GM12878 (cell line): Measurements from ENCODE around the gene TPBGL. TPM values are rescaled to one million over a fixed set of nuclear protein-coding genes. Genes with fewer than 3 reads are reported as not detected.

Experiments
- ATAC-seq: fragments of 200-7000 bp; cut with Tn5 transposase; 3 replicates; pipeline ENCODE4 v1.9.1; 2020; ENCODE audit warnings: mild to moderate bottlenecking, moderate library complexity
- BruUV-seq: library from RNA; stranded (reverse); fragments of 400-500 nt; replicated peaks from 2 replicates; lab custom pipeline; 2021; lab: Mats Ljungman, UMichigan
- CTCF ChIA-PET: fragments of 300-600 bp; sonication (Branson Sonifier 250); formaldehyde crosslinking; extraction: SDS; loops from one replicate; lab custom pipeline; 2021; ENCODE audit warnings: inconsistent platforms; lab: Yijun Ruan, JAX
- POLR2A ChIA-PET: fragments of 350-600 bp; formaldehyde crosslinking; extraction: SDS; loops from one replicate; lab custom pipeline; 2021; ENCODE audit warnings: inconsistent platforms; lab: Charles Lee
- RAD21 ChIA-PET: fragments of 300-600 bp; sonication (Branson Sonifier 250); formaldehyde crosslinking; loops from one replicate; lab custom pipeline; 2023; ENCODE audit warnings: antibody characterized with exemption; ENCODE audit not compliant: unreplicated experiment; lab: Charles Lee
- SMC1A ChIA-PET: fragments of 300-600 bp; sonication (Branson Sonifier 250); formaldehyde crosslinking; loops from one replicate; lab custom pipeline; 2023; ENCODE audit not compliant: unreplicated experiment, uncharacterized antibody; lab: Charles Lee
- DNase-seq: peaks from one replicate; pipeline ENCODE4 v3.0.0-alpha.2; 2011; ENCODE audit warnings: low read depth, low spot score
- FAIRE-seq: peaks from 3 replicates; lab custom pipeline; 2011; peaks lifted over from hg19 to GRCh38; lab: Jason Lieb, UNC
- H2AFZ ChIP-seq: 2 replicates; pipeline ENCODE4 v1.6.0; 2011; ENCODE audit warnings: low read depth, low read length, control low read depth; ENCODE audit not compliant: control insufficient read depth
- H3K27ac ChIP-seq: 2 replicates; pipeline ENCODE4 v1.5.1; 2011; ENCODE audit warnings: control low read depth; ENCODE audit not compliant: control insufficient read depth, insufficient read depth
- H3K27me3 ChIP-seq, 2 experiments: replicated peaks in 1 of 2; 2 replicates each; pipeline versions ENCODE4 v1.6.0 to v1.6.1; 2011; ENCODE audit warnings: low read length in 1 of 2; ENCODE audit not compliant: control insufficient read depth in 2 of 2, insufficient read depth in 2 of 2
- H3K36me3 ChIP-seq, 2 experiments: 2 replicates each; pipeline ENCODE4 v1.5.1; 2011; ENCODE audit warnings: low read length in 1 of 2; ENCODE audit not compliant: control insufficient read depth in 2 of 2, insufficient read depth in 2 of 2
- H3K4me1 ChIP-seq: 2 replicates; pipeline ENCODE4 v1.6.1; 2011; ENCODE audit warnings: mild to moderate bottlenecking, low read length, moderate library complexity, mixed read lengths; ENCODE audit not compliant: control insufficient read depth, insufficient read depth
- H3K4me2 ChIP-seq: 2 replicates; pipeline ENCODE4 v1.6.0; 2011; ENCODE audit warnings: control low read depth; ENCODE audit not compliant: control insufficient read depth, insufficient read depth
- H3K4me3 ChIP-seq: fragments of 200-600 bp; sonication (generic); 2 replicates; pipeline ENCODE4 v1.5.1; 2016
- H3K79me2 ChIP-seq: 2 replicates; pipeline ENCODE4 v1.6.0; 2011; ENCODE audit warnings: low read length; ENCODE audit not compliant: control insufficient read depth, insufficient read depth
- H3K9ac ChIP-seq: 2 replicates; pipeline ENCODE4 v1.8.0; 2011; ENCODE audit warnings: low read length, control low read depth, mixed read lengths; ENCODE audit not compliant: control insufficient read depth, insufficient read depth
- H3K9me3 ChIP-seq: replicated peaks from 3 replicates; pipeline ENCODE4 v1.5.1; 2011; ENCODE audit warnings: mild to moderate bottlenecking, low read length; ENCODE audit not compliant: control insufficient read depth, insufficient read depth
- H4K20me1 ChIP-seq: 2 replicates; pipeline ENCODE4 v1.6.0; 2011; ENCODE audit not compliant: control insufficient read depth, insufficient read depth
- BMI1 ChIP-seq: fragments of 450-650 bp; IDR thresholded peaks from 2 replicates; pipeline ENCODE4 v1.6.1; 2016; ENCODE audit warnings: mild to moderate bottlenecking, moderate library complexity, borderline replicate concordance
- ESRRA ChIP-seq: IDR thresholded peaks from 2 replicates; pipeline ENCODE4 v1.6.1; 2012; ENCODE audit warnings: mild to moderate bottlenecking, low read length, improper control_type of control experiment
- ETV6 ChIP-seq, 2 experiments: fragments of 450-650 bp in 1 of 2; IDR thresholded peaks in 1 of 2; conservative IDR thresholded peaks in 1 of 2; 2 replicates each; pipeline ENCODE4 v1.6.1; 2014; ENCODE audit warnings: antibody characterized with exemption in 1 of 2, borderline replicate concordance in 1 of 2, low read depth in 1 of 2, mild to moderate bottlenecking in 1 of 2, moderate library complexity in 1 of 2
- NR2C2 ChIP-seq: IDR thresholded peaks from 2 replicates; pipeline ENCODE4 v1.6.1; 2011; ENCODE audit warnings: borderline replicate concordance, low read depth; ENCODE audit not compliant: control insufficient read depth, insufficient read length
- SP1 ChIP-seq: IDR thresholded peaks from one replicate; pipeline ENCODE4 v1.6.1; 2011; ENCODE audit warnings: low read depth, low read length
- whole genome bisulfite sequencing: methylation state at CpG from one replicate; pipeline ENCODE4 v1.1.6; 2016; ENCODE audit warnings: low lambda C conversion rate; ENCODE audit not compliant: insufficient replicate concordance, insufficient coverage; ENCODE audit errors: missing lambda C conversion rate; 5-methylcytosine and 5-hydroxymethylcytosine counted together
- in situ Hi-C: fragments of 300-500 bp; cut with MboI; formaldehyde crosslinking; loops from 9 replicates; pipeline ENCODE4 v1.14.3; 2018; ENCODE audit warnings: mixed read lengths
- intact Hi-C: fragments of 100-400 bp; cut with micrococcal nuclease; formaldehyde crosslinking; loops from one replicate; pipeline ENCODE4 v1.14.2; 2022; ENCODE audit not compliant: unreplicated experiment
- polyA plus RNA-seq, 11 experiments: library from polyadenylated mRNA; depleted of rRNA in 4 of 11; unstranded in 6 of 11; stranded (reverse) in 5 of 11; fragments of >200 nt; fragmentation: Nextera tagmentation in 4 of 11; fragmentation: Illumina TruSeq in 1 of 11; extraction: Ambion mirVana in 4 of 11; extraction: Trizol in 1 of 11; gene quantifications; 1 replicate in 1 of 11; 2 replicates in 10 of 11; pipeline versions ENCODE4 v1.2.1 to v1.2.3, GENCODE V29; 2011 to 2016; ENCODE audit warnings: inconsistent platforms in 2 of 11, missing spikeins in 2 of 11, low read depth in 1 of 11
- total RNA-seq, 4 experiments: library from RNA; depleted of rRNA in 3 of 4; stranded (reverse); fragments of >200 nt in 3 of 4; fragmentation: Illumina TruSeq in 1 of 4; extraction: Trizol in 1 of 4; gene quantifications; 2 replicates each; pipeline versions ENCODE4 v1.2.1 to v1.2.3, GENCODE V29; 2013 to 2021
- TF ChIP-seq, protein P1 (sequence below): IDR thresholded peaks from 2 replicates; pipeline ENCODE4 v1.6.1; 2011; ENCODE audit warnings: mild to moderate bottlenecking, low read depth, low read length, moderate library complexity; ENCODE audit not compliant: insufficient replicate concordance
- TF ChIP-seq, protein P2 (sequence below): IDR thresholded peaks from 2 replicates; pipeline ENCODE4 v1.6.1; 2012; ENCODE audit warnings: mild to moderate bottlenecking, low read depth, low read length
- TF ChIP-seq, protein P3 (sequence below): fragments of 450-650 bp; IDR thresholded peaks from 2 replicates; pipeline ENCODE4 v1.6.1; 2014; ENCODE audit warnings: mild to moderate bottlenecking

TPBGL gene
- total and polyA plus RNA-seq, 10 of the 15 experiments (the other 5 are each of a cell fraction or from before 2014, with no cell fraction given): not detected

DNA sequence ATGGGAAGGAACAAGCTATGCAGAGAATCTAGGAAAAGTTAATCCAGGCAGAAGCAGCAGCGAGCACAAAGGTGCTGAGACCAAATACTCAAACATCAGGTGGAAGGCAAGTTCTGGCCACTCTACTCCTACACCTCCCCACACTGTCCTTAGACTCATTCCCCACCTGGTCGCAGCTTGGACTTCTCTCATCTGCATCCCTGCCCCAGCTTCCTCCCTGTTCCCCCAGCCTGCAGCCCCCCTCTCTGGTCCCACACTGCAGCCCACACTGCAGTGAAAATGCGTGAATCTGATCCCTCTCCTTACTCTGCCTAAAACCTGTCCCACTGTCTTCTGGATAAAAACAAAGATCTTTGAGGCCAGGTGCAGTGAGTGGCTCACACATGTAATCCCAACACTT, 9.1 kb downstream of the TPBGL start:
- no peak overlapping the region for H2AFZ ChIP-seq
- no peak for TF ChIP-seq SP1
- no peak overlapping the region for H3K4me2 ChIP-seq
- no peaks in the 10 kb centered on the region for H3K36me3 ChIP-seq
- RAD21 ChIA-PET: interaction anchor here (1.4 to 2.4 kb wide), 2 partner anchors 105 to 227 kb away, joined by 4 to 17 read pairs; no protein-coding TSS in a partner anchor
- peaks cover 3% of the 10 kb centered on the region; the same call in 2 of the 3 replicates for H3K9me3 ChIP-seq
- intact Hi-C loops (loop anchor here (2.0 kb wide), 1 partner anchor 227 kb away; no protein-coding TSS in a partner anchor), in situ Hi-C loops (loop anchor here (5.0 kb wide), 3 partner anchors 102 to 317 kb away; no protein-coding TSS in a partner anchor)
- CTCF ChIA-PET: interaction anchor here (1.1 to 7.1 kb wide), 10 partner anchors 9 to 323 kb away, joined by 3 to 129 read pairs (median 12); no protein-coding TSS in a partner anchor
- WGBS: 31% methylated on average over 2 of the region's 3 CpGs
- POLR2A ChIA-PET: no interaction called here
- no TSS peak for BruUV-seq
- SMC1A ChIA-PET: interaction anchor here (1.0 to 3.3 kb wide), 5 partner anchors 30 to 227 kb away, joined by 3 to 20 read pairs (median 5); no protein-coding TSS in a partner anchor
- H3K4me3 ChIP-seq: no peak overlapping the region
- H3K9ac ChIP-seq: no peak overlapping the region
- DNase-seq: no peak
- H4K20me1 ChIP-seq: no peaks in the 10 kb centered on the region
- no peak overlapping the region for H3K27ac ChIP-seq
- H3K4me1 ChIP-seq: no peaks in the 10 kb centered on the region
- no peaks in the 10 kb centered on the region for H3K79me2 ChIP-seq
- H3K27me3 ChIP-seq: peaks cover 0 to 1% of the 10 kb centered on the region in 2 experiments; a peak in 2 of 4 replicates
- no peak for FAIRE-seq
- no peak for ATAC-seq

DNA sequence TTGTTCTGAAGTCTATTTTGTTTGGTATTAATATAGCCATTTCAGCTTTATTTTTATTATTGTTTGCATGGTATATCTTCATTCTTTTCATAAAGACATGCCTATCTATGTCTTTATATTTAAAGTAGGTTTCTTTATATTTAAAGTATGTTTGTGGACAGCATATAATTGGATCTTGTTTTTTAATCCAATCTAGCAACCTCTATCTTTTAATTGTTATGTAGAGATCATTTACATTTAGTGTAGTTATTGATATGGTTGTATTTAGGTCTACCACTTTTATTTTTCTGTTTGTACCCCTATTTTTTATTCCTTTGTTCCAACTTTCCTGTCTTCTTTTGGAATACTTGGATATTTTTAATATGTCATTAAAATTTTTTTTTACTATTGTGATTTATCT, 13.8 kb downstream of the TPBGL start:
- H3K79me2 ChIP-seq: no peaks in the 10 kb centered on the region
- RAD21 ChIA-PET: no interaction called here
- H3K4me2 ChIP-seq: no peak overlapping the region
- H3K9ac ChIP-seq: no peak overlapping the region
- intact Hi-C loops: no loop called here
- ATAC-seq (no peak), DNase-seq (no peak), FAIRE-seq (no peak)
- no peaks in the 10 kb centered on the region; a peak in 1 of 4 replicates for H3K27me3 ChIP-seq
- no peaks in the 10 kb centered on the region for H3K4me1 ChIP-seq
- H3K27ac ChIP-seq: no peak overlapping the region
- POLR2A ChIA-PET: no interaction called here
- in situ Hi-C loops: no loop called here
- SMC1A ChIA-PET: interaction anchor here (1.7 kb wide), 1 partner anchor 10 kb away, joined by 3 read pairs; no protein-coding TSS in a partner anchor
- H2AFZ ChIP-seq: no peak overlapping the region
- no TSS peak for BruUV-seq
- H3K36me3 ChIP-seq: no peaks in the 10 kb centered on the region
- CTCF ChIA-PET: interaction anchor here (0.6 to 1.7 kb wide), 2 partner anchors 114 kb away, joined by 3 to 5 read pairs; no protein-coding TSS in a partner anchor
- H3K9me3 ChIP-seq: peaks cover 3% of the 10 kb centered on the region; the same call in 2 of the 3 replicates
- H4K20me1 ChIP-seq: no peaks in the 10 kb centered on the region
- no peak overlapping the region for H3K4me3 ChIP-seq
- TF ChIP-seq, protein P1, sequence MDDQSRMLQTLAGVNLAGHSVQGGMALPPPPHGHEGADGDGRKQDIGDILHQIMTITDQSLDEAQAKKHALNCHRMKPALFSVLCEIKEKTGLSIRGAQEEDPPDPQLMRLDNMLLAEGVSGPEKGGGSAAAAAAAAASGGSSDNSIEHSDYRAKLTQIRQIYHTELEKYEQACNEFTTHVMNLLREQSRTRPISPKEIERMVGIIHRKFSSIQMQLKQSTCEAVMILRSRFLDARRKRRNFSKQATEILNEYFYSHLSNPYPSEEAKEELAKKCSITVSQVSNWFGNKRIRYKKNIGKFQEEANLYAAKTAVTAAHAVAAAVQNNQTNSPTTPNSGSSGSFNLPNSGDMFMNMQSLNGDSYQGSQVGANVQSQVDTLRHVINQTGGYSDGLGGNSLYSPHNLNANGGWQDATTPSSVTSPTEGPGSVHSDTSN: no peak
- TF ChIP-seq, protein P2, sequence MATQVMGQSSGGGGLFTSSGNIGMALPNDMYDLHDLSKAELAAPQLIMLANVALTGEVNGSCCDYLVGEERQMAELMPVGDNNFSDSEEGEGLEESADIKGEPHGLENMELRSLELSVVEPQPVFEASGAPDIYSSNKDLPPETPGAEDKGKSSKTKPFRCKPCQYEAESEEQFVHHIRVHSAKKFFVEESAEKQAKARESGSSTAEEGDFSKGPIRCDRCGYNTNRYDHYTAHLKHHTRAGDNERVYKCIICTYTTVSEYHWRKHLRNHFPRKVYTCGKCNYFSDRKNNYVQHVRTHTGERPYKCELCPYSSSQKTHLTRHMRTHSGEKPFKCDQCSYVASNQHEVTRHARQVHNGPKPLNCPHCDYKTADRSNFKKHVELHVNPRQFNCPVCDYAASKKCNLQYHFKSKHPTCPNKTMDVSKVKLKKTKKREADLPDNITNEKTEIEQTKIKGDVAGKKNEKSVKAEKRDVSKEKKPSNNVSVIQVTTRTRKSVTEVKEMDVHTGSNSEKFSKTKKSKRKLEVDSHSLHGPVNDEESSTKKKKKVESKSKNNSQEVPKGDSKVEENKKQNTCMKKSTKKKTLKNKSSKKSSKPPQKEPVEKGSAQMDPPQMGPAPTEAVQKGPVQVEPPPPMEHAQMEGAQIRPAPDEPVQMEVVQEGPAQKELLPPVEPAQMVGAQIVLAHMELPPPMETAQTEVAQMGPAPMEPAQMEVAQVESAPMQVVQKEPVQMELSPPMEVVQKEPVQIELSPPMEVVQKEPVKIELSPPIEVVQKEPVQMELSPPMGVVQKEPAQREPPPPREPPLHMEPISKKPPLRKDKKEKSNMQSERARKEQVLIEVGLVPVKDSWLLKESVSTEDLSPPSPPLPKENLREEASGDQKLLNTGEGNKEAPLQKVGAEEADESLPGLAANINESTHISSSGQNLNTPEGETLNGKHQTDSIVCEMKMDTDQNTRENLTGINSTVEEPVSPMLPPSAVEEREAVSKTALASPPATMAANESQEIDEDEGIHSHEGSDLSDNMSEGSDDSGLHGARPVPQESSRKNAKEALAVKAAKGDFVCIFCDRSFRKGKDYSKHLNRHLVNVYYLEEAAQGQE: no peak
- TF ChIP-seq BMI1 (no peak), ESRRA (no peak), NR2C2 (no peak), ETV6 (conservative IDR thresholded peaks at IDR 0.05 in 1 of 2, IDR thresholded peaks at IDR 0.05 in 1 of 2; ENCODE audit: borderline replicate concordance in 1 of 2, low read depth in 1 of 2) (no peak)
- TF ChIP-seq, protein P3, sequence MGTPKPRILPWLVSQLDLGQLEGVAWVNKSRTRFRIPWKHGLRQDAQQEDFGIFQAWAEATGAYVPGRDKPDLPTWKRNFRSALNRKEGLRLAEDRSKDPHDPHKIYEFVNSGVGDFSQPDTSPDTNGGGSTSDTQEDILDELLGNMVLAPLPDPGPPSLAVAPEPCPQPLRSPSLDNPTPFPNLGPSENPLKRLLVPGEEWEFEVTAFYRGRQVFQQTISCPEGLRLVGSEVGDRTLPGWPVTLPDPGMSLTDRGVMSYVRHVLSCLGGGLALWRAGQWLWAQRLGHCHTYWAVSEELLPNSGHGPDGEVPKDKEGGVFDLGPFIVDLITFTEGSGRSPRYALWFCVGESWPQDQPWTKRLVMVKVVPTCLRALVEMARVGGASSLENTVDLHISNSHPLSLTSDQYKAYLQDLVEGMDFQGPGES: no peak
